Coronary artery (tissue), 2 donors: Measurements from ENCODE around the gene TGIF1.

Experiments used
- DNase-seq: peaks from one replicate; pipeline ENCODE4 v3.0.0-alpha.2; 2017; ENCODE audit warnings: low spot score
- H3K27ac ChIP-seq, 2 donors: fragments of 200-600 bp; sonication (generic); one replicate each; pipeline ENCODE4 v1.5.1; 2016 to 2019
- H3K4me3 ChIP-seq: fragments of 200-600 bp; sonication (generic); 2 replicates; pipeline ENCODE4 v1.5.1; 2016; ENCODE audit warnings: mild to moderate bottlenecking, moderate library complexity
- CTCF ChIP-seq: fragments of 200-600 bp; sonication (generic); IDR thresholded peaks from one replicate; pipeline ENCODE4 v1.5.1; 2019; ENCODE audit warnings: antibody characterized with exemption

TGIF1 gene

GRCh38 chr18:3429121-3429520, 20.9 kb upstream of the TGIF1 start:
- no peak for TF ChIP-seq CTCF
- DNase-seq: no peak
- Histone ChIP-seq H3K4me3 (no peak overlapping the region), H3K27ac (no peak overlapping the region)

- DNase-seq: no peak
- Histone ChIP-seq H3K27ac (no peak overlapping the region), H3K4me3 (no peak overlapping the region)
- TF ChIP-seq CTCF: no peak
Measured at GRCh38 chr18:3434685-3435084, 15.3 kb upstream of the TGIF1 start.

- Histone ChIP-seq H3K27ac (no peak overlapping the region), H3K4me3 (no peak overlapping the region)
- TF ChIP-seq CTCF: no peak
- DNase-seq: no peak
Measured at GRCh38 chr18:3440341-3440740, 9.6 kb upstream of the TGIF1 start.

- no peak for TF ChIP-seq CTCF
- Histone ChIP-seq H3K27ac (no peak overlapping the region), H3K4me3 (no peak overlapping the region)
- no peak for DNase-seq
Measured at GRCh38 chr18:3441290-3441689, 8.7 kb upstream of the TGIF1 start.

- no peak overlapping the region for H3K27ac ChIP-seq
- H3K4me3 ChIP-seq: no peak overlapping the region
- DNase-seq: no peak
- no peak for TF ChIP-seq CTCF
Measured at GRCh38 chr18:3442919-3443318, 7.1 kb upstream of the TGIF1 start.

- H3K27ac ChIP-seq: no peak overlapping the region
- TF ChIP-seq CTCF: no peak
- no peak for DNase-seq
- H3K4me3 ChIP-seq: no peak overlapping the region
Measured at GRCh38 chr18:3444296-3444695, 5.7 kb upstream of the TGIF1 start.

GRCh38 chr18:3444954-3445353, 5.0 kb upstream of the TGIF1 start:
- Histone ChIP-seq H3K27ac (no peak overlapping the region), H3K4me3 (no peak overlapping the region)
- no peak for DNase-seq
- TF ChIP-seq CTCF: no peak
